ENCODE data around the gene OR6B1.
"Not testable (repeated sequence)": the region's sequence is repeated elsewhere in the genome, so short reads cannot be mapped to it uniquely, and the experiment has no call there.

Gene OR6B1

DNA sequence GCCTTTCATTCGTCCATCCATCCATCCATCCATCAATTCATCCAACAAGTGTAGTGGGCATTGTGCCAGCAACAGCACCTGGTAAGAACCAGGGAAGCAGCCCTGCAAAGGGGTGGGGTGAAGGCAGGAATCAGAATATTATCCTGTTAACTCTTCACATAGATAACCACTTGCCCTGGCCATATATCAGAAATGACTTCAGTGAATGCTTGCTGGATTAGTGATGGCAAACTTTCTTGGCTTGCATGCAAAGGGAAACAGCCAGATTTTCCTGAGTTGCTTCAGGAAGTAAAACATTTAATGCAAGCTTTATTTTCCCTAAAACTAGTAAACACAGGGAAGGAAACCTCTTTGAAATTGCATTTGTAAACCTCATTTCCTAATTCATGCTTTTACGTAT is 49.4 kb downstream of the OR6B1 start:
- no peak for DNase-seq

- DNase-seq = no peak
Measured at GRCh38 chr7:144050093-144050492, 50.0 kb downstream of the OR6B1 start.

GRCh38 chr7:144050884-144051283 is 50.8 kb downstream of the OR6B1 start:
- DNase-seq = not testable (repeated sequence)

GRCh38 chr7:144057954-144058353 is 57.8 kb downstream of the OR6B1 start:
- no peak for DNase-seq
